NCI-H524 (cell line): ENCODE measurements around the gene HSPA13.
"Not testable (repeated sequence)": the region's sequence is repeated elsewhere in the genome, so short reads cannot be mapped to it uniquely, and the experiment has no call there.

Experiments
- DNase-seq, 2 experiments: peaks; one replicate each; lab custom pipeline; 2025; lab: John Stamatoyannopoulos, UW

HSPA13 gene, protein sequence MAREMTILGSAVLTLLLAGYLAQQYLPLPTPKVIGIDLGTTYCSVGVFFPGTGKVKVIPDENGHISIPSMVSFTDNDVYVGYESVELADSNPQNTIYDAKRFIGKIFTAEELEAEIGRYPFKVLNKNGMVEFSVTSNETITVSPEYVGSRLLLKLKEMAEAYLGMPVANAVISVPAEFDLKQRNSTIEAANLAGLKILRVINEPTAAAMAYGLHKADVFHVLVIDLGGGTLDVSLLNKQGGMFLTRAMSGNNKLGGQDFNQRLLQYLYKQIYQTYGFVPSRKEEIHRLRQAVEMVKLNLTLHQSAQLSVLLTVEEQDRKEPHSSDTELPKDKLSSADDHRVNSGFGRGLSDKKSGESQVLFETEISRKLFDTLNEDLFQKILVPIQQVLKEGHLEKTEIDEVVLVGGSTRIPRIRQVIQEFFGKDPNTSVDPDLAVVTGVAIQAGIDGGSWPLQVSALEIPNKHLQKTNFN

GRCh38 chr21:14382835-14383595 lies at the start of gene HSPA13:
Gene HSPA13 (minus strand): TSS chr21:14383146. CDS start chr21:14383119, 27 bp downstream.
- DNase-seq: peak; percentile 100

DNA sequence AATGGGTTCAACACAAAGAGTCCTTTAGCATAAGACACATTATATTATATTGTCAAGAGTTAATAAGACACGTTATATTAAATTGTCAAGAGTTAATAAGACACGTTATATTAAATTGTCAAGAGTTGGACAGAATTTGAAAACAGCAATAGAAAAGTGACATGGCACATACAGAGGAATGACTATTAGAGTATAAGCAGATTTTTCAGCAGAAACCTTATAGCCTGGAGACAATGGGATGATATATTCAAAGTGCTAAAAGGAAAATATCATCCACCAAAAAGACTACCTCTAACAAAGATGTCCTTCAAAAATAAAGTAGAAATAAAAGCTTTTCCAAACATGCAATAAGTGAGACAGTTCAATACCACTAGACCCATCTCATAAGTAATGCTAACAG lies 36.0 kb upstream of the HSPA13 start:
- no peak for DNase-seq

DNA sequence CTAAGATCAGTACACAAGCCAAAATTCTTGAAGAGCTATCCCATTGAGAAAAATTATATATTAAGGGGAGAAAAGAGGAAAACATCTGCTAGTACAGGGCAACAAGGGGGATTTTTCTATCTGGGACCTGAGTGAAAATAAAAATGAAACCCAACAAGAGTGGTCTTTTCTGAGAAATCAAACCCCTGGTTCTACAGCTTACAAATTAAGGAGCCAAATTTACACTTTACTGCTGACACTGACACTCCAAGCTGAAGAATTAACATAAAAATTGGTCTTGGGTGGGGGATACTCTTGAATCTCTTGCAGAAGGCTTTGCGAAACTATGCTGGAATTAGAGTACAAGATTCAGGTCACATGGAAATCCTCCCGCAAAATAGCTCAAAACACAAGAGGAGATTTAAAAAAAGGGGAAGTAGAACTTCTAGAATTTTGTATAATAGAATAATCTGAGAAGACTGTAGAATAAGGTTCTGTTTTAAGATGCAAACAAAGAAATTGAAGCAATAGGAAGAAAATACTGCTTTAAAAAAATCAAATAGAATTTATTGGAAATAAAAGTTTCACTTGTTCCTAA lies 32.1 kb upstream of the HSPA13 start:
- DNase-seq: no peak

DNA sequence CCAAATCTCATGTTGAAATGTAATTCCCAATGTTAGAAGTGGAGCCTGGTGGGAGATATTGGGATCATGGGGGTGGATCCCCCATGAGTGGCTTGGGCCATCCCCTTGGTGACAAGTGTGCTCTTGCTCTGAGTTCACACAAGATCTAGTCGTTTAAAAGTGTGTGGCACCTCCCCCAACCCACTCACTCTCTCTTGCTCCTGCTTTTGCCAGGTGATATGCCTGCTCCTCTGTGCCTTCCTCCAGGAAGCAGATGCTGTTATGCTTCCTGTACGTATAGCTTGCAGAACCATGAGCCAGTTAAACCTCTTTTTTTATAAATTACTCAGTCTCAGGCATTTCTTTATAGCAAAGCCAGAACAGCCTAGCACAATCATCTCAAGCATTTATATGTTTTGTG lies 23.0 kb upstream of the HSPA13 start:
- no peak for DNase-seq

DNA sequence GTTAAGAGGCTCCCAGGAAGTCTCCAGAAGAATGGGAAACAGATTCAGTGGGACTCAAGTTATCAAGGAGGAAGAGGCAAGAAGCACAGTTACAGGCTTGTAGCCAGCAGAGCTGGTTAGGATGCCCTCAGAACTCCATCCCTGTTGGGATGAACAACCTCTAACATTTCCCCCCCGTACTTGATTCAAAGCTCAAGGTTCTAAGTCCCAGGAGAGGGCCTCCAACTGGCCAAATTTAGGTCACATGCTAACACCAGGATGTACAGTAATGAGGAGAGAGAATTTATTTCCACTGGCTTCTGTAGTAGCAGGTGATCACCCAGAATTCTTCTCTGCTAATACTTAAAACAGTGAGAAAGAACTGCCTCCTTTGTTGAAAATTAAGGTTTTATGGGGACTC lies 22.3 kb upstream of the HSPA13 start:
- DNase-seq: no peak

DNA sequence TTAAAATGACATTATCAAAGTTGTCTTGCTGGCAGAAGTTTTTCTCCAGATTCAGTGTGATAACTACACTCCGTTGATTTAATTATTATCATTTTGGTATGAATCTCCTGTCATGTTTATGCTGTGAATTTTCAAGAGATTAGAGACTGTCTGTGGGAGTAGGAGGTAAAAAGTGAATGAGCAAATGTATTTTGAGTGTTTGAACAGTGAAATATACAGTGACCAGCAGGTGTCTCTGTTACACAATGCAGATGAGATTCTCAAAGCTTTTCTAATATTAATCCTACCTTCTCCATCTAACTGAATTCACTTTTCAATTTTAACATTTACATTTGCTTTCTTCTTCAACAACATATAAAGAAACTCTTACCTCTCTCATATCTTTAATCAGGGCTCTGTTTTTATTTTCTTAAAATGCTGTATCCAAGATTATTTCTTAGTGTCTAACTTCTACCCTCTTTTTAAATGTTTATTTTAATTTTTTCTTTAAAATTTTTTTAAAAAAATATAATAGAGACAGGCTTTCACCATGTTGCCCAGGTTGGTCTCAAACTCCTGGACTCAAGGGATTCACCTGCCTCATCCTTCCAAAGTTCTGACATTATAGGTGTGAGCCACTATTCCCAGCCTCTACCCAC lies 20.9 kb upstream of the HSPA13 start:
- peak in 1 of 2 experiments; percentile 66 for DNase-seq

DNA sequence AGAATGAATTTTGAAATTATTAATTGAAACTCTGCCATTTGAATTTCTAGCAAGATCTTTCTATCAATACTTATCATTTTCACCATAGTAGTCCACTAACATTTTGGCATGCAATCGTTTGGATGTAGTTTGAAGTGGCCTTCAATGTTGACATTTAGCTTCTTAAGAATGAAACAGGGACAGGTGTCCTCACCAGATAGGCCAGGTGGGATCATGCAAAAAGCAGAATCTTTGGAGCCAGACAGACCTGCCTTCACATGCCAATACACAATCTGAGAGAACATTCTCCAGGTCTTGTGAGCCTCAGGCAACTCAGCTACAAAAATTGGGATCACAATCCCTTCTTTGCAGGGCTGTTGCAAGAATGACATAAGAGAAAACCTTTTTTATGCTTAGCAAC lies 18.3 kb upstream of the HSPA13 start:
- DNase-seq: no peak

DNA sequence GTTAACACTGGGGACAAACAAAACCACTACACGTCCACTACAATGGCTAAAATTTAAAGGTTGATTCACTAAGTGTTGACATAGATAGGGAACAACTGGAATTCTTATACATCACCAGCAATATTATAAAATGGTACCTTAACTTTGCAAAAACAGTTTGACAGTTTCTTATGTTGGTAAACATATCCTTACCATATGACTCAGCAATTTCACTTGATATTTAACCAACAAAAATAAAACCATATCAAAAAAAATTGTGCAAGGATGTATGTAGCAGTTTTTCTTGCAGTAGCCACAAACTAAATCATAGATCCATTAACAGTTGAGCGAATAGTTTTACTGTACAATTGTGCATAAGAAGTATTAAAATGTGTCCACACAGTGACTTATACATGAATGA lies 5.3 kb upstream of the HSPA13 start:
- DNase-seq: no peak

- no peak for DNase-seq
Measured at GRCh38 chr21:14384453-14384852, 1.5 kb upstream of the HSPA13 start.

DNA sequence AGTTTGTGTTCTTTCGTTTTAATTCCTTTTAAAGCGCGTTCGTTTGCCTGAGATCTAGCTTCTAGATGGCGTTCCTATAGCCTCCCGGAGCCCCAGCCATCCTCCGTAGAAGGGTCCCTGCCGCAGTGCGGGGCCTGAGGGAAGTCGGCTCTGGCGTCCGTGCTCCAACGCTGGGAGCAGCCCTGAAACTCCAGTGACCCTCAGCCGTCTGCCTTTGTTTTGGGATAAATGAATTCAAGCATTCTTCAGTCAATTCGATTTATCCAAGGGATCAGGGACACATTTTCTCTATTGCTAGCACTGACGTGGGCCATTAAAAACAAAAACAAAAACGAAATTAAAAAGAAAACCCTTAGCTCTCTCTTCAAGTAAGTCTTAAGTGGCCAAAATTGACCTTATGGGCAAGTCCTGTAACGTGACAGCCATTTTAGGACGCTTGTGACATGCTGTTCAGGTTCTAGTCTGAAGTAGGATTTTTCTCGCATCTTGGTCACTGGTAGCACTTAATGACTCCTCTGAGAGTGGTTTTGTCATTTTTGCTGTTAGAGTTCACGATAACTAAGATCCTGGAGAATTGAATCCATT lies 742 bp upstream of the HSPA13 start:
- peak; percentile 52 to 79 for DNase-seq

- peak; percentile 60 to 70 for DNase-seq
Measured at GRCh38 chr21:14382486-14382834, 486 bp downstream of the HSPA13 start.

DNA sequence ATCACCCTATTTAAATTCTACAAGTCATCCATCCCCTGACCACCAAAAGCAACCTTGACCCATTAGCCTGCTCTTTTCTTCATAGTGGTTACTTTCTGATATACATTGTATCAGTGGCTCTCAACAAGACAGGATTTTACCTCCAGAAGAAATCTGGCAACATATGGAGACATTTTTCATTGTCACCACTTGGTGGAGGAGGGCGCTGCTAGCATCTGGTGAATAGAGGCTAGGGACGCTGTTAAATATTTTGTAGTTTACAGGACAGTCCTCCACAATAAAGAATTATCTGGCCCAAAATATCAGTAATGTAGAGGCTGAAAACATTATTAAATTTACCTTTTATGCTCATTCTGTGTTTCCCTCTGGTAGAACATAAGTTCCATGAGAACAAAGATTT lies 6.1 kb downstream of the HSPA13 start:
- DNase-seq: peak in 1 of 2 experiments; percentile 33

GRCh38 chr21:14366998-14367397 lies 15.9 kb downstream of the HSPA13 start:
- DNase-seq: no peak

- DNase-seq: no peak
Measured at GRCh38 chr21:14361958-14362357, 21.0 kb downstream of the HSPA13 start.

- no peak for DNase-seq
Measured at GRCh38 chr21:14358775-14359174, 24.2 kb downstream of the HSPA13 start.

DNA sequence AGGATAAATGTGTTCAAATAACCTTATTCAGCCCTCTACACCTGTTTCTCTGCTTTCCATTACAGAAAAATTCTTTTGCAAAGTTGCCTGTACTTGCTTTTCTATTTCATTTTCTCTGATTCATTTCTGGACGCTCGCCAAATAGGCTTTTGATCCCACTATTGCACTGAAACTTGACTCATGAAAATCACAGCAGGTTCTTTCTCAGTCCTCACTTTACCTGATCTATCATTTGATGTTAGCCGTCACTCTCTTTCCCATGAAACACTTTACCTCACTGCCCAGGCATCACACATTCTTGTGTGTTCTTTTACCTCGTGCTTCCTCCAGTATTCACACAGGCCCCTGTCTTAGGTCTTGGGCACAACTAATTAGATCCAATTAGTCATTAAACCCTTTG lies 26.2 kb downstream of the HSPA13 start:
- no peak for DNase-seq

DNA sequence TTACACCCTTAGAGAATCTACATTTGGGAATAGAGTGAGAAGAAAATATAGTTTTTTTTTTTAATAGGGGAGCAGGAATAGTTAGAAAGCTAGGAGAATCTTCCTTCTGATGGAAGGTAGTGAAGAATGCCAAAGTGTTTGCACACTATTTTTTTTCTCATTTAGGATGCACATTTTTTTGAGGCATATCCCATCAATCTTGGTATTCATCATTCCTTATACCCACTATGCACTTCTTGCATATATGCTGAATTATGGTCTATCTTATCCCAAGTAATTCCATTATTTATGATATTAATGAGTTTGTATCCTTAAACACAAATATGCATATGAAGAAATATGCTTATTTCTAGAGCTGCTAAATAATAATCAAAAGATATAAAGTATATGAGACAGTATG lies 28.4 kb downstream of the HSPA13 start:
- DNase-seq: no peak

GRCh38 chr21:14353726-14354125 lies 29.2 kb downstream of the HSPA13 start:
- no peak for DNase-seq

- DNase-seq: no peak
Measured at GRCh38 chr21:14353231-14353630, 29.7 kb downstream of the HSPA13 start.

- DNase-seq: not testable (repeated sequence)
Measured at GRCh38 chr21:14327346-14327745, 55.6 kb downstream of the HSPA13 start.

- no peak for DNase-seq
Measured at GRCh38 chr21:14325595-14325994, 57.4 kb downstream of the HSPA13 start.
